HK-2 (cell line): ENCODE results near the gene ARNT2.

Experiments used
- DNase-seq: peaks from one replicate; pipeline ENCODE4 v3.0.0-alpha.2; 2018; ENCODE audit not compliant: unreplicated experiment

Gene ARNT2

DNA sequence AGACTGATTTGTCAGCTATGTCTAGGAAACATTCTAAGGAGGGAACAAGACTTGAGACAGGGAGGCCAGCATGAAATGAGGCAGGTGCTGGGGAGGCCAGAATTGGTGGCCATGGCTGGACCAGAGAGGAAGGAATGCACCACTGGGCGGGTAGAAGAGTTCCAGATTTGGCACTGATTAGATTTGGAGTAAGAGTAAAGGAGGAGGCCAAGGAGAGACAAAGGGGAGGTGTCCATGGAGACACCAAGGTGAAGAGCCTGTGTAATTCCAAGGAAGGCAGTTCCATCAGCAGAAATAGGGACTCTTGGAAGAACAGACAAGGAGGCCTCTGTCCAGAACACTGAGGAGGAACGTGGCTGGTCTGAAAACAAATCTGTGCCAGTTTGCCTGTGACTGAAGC, 1.8 kb downstream of the ARNT2 start:
- DNase-seq = no peak

DNA sequence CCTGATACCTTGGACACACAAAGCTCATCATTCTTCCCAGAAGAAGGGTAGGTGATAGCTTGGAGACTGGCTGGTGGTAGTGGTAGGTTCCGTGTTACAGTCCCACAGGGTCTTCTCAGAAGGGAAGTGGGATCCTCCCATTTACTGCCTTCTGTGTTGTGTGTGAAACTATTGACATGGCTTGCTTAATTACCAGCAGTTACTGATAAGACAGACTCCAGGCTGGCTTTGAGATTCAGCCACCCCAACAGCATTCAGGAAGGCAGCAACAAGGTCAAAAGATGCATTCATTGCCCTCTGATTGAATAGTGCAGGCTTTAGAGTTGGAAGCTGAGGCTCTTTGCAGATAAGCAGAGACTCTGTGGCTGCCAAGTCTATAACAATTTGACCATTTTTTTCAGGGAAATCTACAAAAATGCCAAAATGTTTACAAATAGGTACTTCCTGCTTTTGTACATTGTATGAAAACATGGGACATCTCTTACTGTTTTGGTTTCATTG, 7.7 kb downstream of the ARNT2 start:
- no peak for DNase-seq

DNA sequence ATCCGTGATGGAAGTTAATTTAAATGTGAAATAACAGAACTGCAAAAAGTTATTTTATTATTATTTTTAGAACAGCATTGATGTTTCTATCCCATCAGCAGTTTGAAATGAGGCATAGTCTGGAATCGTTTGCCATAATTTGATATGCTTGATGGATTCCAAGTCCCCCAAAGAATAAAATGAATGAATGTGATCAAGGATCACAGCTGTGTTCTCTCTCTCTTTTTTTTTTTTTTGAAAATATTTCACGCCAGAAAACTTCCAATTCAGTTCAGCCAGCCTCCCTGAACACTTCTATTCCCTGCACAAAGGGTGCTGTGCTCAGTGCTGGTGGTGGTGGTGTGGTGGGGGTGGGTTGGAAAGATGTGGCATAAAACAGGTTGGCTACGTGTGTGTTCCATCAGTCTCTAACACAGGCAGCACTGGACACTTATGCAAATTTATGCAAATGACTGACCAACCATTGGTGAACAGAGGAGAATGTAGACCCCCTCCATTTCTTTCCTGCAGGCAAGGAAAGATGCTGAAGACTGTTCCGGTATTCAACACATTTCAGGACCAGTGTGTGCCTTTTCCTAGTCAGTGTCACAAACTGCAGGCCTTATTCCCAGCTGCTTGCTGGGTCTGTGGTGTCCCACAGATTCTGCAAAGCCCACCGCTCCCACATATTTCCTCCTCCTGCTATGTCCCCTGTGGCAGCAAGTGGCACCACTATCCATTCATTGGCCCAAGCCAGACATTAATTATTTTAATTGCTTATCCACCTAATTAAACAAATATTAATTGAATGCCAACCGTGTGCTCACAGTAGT, 10.6 kb downstream of the ARNT2 start:
- DNase-seq = no peak

DNA sequence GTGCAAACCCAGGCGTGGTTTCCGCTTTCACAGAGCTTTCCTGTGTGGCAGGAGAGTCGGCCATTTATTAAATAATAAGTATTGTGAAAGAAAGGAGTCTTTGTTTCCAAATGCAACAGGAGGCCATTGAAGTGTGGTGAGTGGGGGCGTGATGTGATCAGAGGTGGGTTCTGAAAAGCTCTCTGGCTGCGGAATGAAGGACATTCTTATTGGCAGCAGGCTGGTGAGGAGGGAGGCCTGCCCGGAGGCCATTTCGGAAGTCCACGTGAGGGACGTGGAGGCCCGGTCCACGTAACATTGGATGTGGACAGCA, 11.1 kb downstream of the ARNT2 start:
- no peak for DNase-seq

DNA sequence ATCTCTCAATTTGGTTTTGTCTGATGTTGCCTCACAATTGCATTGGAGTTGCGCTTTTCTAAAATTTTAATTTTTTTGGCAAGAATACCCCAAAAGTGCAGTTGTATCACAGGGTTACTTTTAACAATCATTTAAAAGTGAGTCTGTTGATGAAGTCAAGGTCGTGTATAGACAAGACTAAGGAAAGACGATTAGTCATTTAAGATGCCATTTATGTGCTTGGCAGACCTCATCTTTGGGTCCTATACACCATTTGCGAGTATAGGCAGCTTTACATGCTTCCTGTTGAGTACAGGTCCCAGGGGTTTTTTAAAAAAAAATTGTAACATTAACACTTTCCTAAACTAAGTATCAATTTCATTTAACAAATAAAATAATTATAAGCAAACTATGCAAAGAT, 12.5 kb downstream of the ARNT2 start:
- DNase-seq = no peak

DNA sequence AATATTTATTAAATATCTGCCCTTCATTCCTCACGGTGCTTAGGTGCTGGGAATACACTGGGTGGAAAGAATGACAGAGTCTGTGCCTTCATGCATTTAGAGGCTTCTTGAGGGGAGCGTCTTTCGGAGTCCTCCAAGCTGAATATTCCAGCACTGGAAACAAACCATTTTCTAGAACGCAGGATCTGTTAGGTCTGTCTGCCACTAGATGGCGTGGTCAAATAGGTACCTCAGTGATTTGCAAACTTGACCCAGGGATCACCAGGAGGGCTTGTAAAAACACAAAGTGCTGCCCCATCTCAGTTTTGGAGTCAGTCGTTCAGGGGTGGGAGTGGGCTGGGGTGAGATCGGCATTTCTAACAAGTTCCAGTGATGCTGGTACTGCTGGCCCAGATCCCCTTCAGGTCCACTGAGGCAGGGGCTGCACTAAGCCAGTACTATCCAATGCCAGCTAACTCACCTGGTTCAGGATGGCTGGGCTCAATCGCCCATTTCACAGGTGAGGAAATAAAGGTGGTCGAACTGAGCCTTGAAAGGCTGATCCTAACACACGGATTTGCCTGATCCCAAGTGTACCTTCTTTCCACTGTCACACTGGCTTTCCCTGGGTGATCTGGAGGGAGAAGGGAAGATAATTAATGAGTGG, 14.8 kb downstream of the ARNT2 start:
- DNase-seq = no peak

DNA sequence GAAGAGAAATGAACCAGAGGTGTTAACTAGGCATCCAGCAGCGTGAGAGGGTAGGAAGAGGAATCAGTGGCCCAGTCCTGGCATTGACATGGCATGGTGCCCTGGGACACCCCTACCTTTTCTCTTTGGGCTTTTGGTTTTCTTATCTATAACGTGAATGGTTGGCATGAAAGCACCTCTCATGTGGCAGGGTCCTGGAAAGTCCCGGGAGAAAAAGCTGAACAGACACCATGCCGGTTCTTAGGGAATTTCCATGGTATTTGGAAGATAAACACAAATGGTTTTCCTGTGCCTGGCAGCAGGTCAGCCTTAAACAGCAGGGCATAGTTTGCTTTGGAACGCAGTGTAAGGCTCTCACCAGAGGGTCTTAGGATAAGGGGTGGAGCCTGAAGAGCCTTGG, 15.4 kb downstream of the ARNT2 start:
- DNase-seq = no peak

DNA sequence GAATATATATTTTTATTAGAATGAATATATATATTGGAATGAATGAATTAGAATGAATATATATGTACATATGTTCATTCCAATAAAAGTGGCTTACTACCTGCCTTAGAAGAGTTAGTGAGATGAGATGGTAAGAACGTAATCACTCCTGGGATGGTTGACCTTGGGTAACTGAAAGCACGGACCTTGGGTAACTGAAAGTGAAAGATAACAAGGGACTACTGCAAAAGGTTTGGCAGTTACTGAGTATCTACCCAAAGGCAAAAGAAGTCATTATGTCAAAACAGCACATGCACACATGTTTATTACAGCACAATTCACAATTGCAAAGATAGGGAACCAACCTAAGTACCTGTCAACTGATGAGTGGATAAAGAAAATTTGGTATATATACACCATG, 16.5 kb downstream of the ARNT2 start:
- DNase-seq = no peak

DNA sequence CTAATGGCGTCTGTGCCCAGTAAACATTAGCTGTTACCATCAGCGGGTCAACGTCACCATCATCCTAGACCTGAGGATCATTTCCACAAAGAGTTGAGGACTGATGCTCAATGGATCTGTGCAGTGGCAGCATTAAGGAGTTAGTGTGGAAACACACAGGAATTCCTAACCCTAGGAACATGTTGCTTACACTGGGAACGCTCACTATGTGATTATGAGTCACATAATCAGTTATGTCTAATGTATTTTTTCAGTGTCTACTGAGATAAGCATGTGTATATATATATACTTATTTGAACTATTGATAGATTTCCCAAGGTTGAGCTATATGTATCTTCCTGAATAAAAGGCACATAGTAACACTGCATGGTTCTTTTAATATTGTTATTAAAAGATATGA, 19.0 kb downstream of the ARNT2 start:
- DNase-seq = no peak

DNA sequence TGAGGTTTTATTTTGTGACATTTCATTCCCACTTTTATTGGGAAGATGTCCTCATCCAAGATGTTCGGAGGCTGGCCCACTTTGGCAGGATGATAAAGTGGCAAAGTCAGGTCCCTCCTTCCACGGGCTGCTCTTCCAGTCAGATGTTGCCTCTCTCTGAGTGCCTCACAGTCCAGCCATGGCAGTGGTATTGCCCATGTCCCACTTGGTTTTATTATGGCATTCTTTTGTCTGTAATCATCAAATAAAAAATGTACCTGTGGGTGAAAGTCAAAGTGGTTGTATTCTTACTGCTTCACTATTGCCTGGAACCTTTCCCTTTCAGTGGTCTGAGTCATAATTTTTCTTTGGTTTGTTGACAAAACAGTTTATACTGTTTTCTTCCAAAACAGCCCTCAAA, 20.2 kb downstream of the ARNT2 start:
- DNase-seq = no peak

DNA sequence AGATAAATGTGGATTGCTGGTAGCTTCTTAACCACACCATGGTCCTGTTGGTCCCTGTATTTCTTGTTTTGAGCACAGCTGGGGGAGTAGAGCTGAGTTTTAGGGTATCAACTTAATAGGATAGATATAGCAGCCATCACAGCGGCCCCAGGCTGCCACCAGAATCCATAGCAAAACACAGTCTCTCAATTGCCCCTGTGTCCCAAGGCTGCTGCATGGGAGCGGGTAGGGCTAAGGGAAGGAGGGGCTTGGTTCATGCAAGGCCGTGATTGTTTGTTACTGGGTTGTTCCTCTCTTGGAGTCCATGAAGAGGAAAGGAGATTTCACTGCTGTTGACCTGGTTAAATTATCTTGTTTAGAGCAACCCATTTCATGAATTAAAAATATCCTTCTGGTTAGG, 22.1 kb downstream of the ARNT2 start:
- DNase-seq = no peak

DNA sequence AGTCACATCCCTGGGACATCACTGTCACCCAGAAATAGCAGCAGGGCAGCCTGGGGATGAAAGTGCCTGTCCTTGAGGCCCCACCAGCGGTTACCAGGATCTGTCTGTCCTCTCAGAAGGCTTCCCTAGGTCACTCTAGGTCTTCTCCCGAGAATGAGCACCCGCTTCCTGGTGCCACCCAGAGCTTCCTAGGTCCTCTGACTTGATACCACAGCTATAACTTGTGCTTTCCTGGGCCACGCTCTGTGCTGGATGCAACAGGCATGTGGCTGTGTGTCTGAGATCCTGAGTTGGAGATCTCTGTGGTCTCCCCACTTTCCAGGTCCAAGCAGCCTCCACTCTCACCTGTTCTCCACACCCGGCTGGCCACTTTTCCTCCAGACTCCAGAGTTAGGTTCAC, 25.8 kb downstream of the ARNT2 start:
- no peak for DNase-seq

DNA sequence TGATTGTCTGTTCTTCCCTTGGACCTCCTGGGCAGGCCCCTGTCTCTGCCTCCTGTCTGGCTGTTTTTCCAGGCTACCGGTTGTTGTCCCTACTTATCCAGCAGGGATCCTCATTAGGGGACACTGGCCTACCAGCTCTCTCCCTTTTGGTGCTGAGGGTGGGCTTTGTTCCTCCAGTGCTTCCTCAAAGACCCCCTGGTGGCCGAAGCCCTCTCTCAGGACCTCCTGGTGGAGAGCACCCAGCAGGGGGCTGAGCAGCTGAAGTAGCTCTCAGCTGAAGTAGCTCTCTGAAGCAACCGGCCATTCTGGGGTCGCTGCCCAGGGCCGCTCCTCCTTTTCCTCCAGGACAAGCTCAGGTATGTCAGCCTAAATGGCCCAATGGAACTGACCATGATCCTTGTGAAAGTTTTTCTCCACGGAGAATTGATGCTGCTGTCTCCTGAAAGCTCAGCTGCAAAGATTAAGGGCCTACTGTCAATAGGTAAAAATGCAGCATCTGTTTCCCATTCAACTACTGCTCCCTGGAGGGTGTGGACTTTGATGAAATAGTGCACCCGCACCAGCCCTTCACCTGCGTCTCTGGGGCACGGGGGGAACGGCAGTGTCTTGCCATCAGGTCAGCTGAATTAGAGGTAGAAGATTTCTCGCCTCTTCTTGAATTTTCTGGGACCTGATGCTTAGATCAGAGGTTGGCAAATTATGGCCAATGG, 27.6 kb downstream of the ARNT2 start:
- DNase-seq = no peak

DNA sequence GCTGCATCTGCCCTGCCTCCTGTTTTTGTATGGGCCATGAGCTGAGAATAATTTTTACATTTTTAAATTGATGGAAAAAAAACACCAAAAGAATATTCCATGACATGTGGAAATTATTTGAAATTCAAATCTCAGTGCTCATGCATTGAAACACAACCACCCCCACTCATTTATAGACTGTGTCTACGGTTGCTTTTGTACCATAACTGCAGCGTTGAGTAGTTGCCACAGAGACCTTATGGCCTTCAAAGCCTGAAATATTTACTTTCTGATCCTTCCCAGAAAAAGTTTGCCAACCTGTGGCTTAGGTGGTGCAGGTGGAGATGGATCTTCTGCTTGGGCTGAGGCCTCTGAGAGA, 28.1 kb downstream of the ARNT2 start:
- DNase-seq = no peak

DNA sequence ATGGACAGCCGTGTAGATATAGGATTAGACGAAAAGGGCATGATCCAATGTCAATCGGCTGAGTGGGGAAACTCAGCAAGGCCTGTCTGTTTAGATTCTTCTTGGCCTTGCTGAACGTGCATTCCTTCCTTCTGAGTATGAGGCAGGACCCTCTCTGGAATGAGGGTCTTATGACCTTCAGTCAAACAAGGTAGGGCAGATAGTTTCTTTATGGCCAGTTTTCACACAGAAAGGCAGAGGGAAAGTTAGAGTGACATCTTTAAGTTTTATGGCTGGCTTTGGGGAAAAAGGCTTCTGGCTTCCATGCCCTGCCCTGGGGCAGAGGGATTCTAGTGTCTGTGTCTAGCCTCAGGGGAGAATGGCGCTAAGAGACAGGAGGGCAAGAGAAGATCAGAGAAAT, 29.7 kb downstream of the ARNT2 start:
- DNase-seq = no peak

DNA sequence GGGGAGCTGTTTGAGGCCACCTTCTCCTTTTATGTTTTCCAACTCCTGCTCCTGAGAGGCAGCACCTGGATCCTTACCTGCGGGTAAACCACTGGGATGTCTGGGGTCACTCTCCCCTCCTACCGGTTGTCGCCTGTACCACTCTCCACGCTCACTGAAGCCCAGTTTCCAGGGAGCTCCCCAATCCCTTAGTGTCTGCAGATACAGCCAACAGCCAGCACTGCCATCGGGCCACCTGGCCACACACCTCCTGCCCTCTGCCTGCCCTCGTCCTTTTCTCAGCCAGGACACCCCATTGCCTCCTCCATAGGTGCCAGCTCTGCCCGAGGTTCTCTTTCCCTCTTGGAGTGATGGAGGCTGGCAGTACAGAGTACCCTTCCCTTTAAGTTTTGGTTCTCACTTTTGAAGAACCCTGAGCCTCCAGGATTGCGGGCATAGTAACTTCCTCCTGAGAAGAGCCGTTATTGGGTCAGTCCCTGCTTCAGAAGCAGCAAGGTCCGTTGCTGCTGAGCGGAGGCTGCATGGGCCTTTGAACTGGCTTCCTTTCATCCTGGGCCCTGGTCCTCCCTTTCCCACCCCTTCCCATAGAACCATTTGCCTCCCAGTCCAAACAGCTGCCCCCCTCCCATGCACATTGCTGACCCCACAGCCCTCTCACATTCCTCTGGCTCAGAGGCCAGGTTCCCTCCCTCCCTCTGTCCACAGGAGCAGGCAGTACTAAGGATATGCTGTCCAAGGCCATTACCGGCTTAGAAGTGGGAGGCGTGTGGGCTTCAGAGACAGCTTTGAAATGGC, 30.9 kb downstream of the ARNT2 start:
- no peak for DNase-seq

DNA sequence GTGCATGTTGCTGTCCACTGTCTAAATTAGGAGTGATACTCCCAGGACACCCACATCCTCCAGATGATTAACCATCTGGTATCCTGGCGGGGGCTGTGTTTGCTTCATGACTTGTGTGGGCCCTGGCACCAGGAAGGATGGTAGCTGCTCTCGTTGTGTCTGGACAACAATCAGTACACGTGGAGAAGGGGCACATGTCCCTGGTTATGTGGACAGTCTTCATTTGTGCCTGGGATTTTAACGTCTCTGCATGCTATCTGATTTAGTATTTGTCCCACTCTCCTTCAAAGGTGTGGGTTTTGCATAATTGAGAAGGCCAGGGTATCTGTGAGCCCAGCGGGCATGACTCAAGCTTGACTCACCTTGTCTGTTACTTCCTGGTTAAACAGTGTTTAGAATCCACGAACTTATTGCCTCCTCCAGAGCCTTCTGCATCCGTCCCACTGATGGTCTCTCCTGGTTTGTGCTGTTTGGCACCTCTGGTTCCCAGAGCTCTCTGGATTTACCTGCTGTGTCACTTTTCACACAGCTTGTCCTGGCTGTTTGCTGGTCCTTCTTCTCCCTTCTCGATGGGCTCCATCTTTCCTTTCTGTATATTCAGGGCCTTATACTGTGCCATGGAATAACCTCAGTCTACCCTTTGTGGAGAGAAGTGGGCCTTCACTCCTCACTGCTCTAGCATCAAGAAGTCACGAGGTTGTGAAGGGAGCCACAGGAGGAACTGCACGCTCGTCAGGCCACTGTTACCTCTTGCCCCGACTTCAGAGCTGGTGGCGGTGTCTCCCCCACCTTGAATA, 32.5 kb downstream of the ARNT2 start:
- DNase-seq = peak; percentile 51

DNA sequence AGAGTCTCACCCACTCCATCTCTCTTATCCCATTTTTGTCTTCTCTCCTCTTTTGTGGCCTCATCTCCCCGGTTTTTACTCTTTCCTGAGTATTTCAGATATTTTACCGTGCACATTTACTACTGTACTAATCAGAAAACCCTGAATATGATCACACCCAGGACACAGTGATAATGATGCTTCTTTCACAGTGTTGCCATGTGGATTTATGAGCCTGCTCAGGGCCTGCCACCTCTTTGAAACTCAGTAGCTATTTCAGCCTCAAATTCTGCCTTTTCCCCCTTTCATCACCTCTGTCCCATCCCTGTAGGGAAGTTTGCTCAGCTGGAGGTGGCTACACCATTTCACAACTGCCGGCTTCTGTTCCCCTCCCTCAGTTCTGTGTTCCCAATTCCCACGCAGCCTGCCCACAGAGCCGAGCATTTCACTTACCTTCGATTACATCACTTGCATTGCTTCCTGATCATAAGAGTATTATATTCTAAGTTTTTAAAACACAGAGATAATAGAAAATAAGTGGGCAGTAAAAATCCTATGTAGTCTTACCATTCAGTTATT, 33.2 kb downstream of the ARNT2 start:
- no peak for DNase-seq

DNA sequence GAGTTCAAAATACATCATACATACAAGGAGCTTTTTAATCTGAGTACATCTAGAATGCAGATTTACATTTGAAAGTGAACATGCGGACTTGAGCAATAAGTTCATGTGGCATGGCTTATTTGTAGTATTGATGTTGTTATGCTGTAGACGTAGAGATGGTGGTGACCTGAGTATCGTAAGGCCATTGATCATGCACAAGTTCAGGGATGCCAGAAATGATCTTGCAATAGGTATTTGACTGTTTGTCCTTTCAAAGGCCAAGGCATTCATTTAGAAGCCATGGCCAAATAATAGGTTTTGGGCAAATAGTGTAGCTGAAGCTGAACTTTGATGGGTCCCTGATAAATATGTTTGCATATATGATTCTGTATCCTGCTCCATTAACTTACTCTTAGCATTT, 35.0 kb downstream of the ARNT2 start:
- no peak for DNase-seq

DNA sequence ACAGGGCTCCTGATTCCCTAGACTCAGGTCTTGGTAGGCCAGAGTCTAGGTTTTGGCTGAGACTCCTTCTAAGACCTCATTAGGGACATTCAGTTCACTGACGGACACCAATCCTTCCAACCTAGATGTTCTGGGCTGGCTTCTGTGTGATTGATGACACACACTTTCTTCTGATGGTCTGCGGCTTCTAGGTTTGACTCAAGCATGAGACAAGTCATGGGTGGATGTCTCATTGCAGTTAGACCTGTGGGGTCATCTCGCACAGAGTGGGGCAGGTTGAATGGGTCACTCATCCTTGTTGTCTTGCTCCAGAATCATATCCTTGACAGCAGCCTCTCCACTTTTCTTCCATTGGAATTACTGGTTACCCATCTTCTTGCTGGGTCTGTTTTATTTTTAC, 35.8 kb downstream of the ARNT2 start:
- no peak for DNase-seq

DNA sequence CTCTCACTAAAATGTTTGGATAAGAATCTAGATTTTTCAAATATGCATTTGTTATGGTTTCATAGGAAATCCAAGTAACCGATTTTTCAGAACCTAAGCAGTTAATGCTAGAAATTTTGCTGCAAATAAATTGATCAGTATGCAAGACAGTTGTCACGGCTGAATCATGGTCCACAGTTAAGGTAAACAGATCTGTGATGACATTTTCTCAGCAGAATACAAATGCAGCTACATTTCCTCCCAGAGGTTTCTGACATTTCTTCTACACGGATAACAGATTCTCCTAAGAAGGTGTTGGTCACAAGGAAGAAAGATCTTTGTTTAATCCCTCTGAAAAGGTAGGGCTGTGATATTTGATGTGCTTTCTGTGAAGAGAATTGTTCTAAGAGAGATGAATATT, 36.9 kb downstream of the ARNT2 start:
- DNase-seq = no peak
